GM19043 (cell line): ENCODE measurements around the gene IQCF5.
"Not testable (repeated sequence)": the region's sequence is repeated elsewhere in the genome, so short reads cannot be mapped to it uniquely, and the experiment has no call there.

Experiments
- ATAC-seq: cut with Tn5 transposase; IDR thresholded peaks from one replicate; pipeline ENCODE4 v1.9.1; 2021; ENCODE audit warnings: low read depth; ENCODE audit not compliant: unreplicated experiment

The IQCF5 gene

GRCh38 chr3:51875501-51875900 is at the start of gene IQCF5:
Gene IQCF5 (minus strand): TSS chr3:51875601. CDS start chr3:51875531, 70 bp downstream.
- ATAC-seq: no peak

DNA sequence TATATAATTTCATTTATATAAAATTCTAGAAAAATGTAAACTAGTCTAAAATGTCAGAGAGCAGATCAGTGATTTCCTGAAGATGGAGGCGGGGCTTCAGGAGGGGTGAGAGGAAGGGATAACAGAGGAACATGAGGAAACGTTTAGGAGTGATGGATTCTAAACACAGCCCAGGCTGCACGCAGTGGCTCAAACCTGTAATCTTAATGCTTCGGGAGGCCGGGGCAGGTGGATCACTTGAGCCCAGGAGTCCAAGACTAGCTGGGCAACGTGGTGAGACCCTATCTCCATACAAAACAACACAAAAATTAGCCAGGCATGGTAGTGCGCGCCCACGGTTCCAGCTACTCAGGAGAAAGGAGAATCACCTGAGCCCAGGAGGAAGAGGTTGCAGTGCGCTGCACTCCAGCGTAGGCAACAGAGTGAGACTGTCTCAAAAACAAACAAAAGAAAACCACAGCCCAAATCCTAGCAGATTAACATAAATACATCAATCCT is 45.7 kb upstream of the IQCF5 start:
- ATAC-seq: no peak

DNA sequence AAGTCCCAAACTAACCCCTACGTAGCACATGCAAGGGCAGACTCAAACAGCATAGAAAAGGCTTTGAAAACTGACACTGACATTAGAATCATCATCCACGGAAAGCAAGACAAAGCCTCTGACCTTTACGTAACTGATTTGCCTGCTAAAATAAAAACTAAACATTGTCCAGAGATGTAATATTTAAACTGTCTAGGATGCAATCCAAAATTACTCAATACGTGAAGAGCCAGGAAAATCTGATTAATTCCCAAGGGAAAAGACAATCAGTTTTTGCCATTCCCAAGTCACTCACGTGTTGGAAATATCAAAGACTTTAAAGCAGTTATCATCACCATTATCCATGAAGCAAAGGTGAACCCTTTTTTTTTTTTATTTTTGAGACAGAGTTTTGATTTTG is 41.0 kb upstream of the IQCF5 start:
- ATAC-seq: no peak

DNA sequence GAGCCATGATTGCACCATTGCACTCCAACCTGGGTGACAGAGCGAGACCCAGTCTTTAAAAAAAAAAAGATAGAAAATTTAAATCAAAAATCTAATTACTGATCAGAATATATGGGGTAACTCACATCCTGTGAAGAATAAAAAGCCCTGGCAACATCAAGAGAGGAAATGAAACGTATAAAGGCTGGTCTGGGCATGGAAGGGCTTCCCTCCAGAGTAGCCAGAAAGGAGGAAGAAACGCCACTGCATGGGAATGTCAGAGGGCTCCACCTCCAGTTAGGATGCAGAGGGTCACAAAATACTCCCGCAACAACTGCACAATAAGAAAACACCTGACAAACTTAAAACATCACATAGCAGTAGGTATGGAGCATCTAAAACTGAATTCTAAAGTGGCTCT is 32.6 kb upstream of the IQCF5 start:
- no peak for ATAC-seq

GRCh38 chr3:51904034-51904823 is 28.8 kb upstream of the IQCF5 start:
- ATAC-seq: no peak

- ATAC-seq: not testable (repeated sequence)
Measured at GRCh38 chr3:51902361-51902760, 27.0 kb upstream of the IQCF5 start.

- not testable (repeated sequence) for ATAC-seq
Measured at GRCh38 chr3:51900043-51900442, 24.6 kb upstream of the IQCF5 start.

GRCh38 chr3:51897391-51897790 is 22.0 kb upstream of the IQCF5 start:
- no peak for ATAC-seq

- ATAC-seq: no peak
Measured at GRCh38 chr3:51896607-51897305, 21.4 kb upstream of the IQCF5 start.

DNA sequence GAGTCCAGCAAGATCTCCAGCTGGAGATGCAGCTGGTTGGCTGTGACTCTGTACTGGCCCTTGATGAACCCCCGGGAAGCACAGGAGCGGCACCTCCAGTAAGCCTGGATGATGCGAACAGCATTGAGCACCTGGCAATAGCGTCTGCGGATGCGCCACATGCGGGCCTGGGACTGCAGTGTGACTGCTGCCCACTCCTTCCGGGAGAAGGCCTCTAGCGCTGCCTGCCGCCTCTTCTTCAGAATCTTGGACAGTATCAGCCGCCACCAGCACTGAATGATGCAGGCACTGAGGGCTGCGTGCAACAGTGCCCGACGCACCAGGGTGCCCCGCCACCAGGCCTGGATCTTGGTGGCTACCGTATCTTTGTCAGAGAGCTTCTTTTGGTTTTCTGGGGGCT is 19.5 kb upstream of the IQCF5 start:
- ATAC-seq: no peak

- no peak for ATAC-seq
Measured at GRCh38 chr3:51894391-51894790, 19.0 kb upstream of the IQCF5 start.

GRCh38 chr3:51891242-51892039 is 16.0 kb upstream of the IQCF5 start:
- no peak for ATAC-seq

DNA sequence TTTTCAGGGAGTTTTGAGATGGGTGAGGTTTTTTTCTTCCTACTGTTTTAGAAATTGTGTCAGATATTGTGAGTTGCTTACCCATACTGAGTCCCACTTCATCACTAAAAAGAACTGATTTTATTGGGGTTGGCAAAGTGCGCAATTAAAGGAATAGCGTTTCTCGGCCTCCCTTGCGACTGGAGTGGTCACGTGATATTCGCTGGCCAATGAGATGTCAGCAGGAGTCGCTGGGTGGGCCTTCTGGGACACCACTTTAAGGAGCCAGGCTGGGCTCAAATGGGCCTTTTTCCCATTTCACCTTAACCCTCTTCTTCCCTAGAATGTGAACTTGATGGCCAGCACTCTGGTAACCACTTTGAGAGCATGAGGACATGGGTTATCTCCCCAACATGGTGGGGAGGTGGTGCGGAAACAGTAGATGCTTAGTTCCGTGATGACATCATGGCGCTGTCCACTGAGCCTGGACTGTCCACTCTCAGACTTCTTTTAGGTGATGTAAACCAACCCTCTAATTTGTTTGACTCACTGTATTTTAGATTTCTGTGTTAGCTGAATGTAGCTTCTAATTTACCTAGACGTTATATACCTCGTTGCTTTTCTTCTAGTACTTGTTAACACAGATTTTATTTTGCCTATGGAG is 13.2 kb upstream of the IQCF5 start:
- ATAC-seq: no peak

DNA sequence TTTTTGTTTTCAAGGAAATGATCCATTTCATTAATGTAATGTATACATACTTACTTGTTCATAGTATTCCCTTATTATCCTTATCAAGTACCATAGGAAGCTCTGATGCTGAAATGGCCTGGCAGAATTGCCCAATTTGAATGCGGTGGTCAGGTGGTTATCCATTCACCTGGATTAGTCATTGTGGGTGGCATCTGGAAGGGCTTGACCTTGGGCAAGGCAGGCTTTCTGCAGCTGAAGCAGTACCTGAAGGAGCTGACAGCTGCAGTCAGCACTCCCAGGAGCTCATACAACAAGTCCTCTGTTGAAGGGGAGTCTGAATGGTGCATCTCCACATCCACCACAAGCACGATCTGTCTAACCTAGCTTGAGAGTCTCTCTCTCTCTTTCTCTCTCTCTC is 12.2 kb upstream of the IQCF5 start:
- no peak for ATAC-seq

DNA sequence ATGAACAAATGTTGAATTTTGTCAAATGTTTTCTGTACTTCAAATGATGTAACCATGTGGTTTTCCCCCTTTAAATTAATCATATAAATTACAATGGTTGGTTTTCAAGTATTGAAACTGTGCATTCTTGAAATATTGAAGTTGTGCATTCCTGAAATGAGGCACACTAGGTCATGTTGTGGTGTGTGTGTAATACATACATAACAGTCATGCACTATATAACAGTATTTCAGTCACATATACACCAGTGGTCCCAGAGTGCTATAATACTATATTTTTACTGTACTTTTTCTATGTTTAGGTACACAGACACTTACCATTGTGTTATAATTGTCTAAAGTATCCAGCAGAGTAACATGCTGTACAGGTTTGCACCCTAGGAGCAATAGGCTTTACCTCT is 11.0 kb upstream of the IQCF5 start:
- no peak for ATAC-seq

DNA sequence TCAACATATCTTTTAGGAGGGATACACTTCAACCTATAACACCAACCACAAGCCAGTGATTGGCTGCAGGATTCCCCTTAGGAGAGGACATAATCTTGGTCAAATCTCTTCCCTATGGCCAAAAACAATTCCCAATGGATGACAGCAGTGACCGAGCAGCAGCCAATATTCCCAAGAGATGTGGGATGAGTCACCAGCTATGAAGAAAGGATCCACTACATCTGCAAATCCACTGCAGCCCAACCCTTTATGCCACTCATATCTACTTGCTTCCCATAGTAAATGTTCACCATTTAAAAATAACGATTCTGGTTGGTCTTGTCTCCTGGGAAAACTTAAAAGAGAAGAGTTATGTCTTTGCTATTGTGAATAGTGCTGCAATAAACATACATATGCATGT is 4.5 kb upstream of the IQCF5 start:
- ATAC-seq: no peak

DNA sequence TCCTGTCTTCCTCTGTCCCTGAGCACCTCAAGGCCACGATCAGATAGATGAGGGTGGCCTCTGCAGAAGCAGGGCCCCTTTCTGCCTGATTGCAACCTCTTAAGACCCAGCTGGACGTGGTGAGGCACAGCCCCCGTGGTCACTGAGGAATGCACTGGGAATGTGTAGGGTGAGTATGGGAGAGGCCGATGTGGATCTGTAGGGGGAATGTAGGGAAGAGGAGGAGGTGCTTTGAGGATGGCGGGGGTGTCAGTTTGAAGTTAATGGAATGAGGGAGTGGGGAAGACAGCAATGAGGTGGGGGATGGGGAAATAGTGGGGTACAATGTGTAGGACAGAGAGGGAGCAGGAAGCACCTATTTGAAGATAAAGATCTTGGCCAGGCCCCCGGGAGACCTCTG is 785 bp upstream of the IQCF5 start:
- ATAC-seq: no peak

- ATAC-seq: no peak
Measured at GRCh38 chr3:51874889-51875288, 512 bp downstream of the IQCF5 start.

DNA sequence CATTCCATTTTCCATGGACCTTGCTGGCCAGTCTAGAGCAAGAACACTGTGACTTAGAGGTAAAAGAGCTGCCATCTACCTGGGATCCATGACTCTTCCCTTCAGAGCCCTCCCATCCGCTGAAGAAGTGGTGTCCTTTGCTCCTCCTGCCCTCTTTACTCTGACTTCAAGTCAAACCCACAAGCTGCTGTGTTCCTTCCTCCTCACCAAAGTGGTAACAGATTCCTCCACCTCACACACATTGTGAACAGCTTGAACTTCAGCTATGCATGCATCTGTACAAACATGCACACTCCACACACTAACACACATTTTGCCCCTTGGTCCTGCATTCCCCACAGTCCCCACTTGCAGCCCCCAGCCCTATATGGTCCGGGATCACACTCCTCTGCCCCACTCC is 990 bp downstream of the IQCF5 start:
- ATAC-seq: no peak

GRCh38 chr3:51873876-51874275 is 1.5 kb downstream of the IQCF5 start:
- ATAC-seq: no peak
